ENCODE data around the gene UVSSA.

Gene UVSSA

DNA sequence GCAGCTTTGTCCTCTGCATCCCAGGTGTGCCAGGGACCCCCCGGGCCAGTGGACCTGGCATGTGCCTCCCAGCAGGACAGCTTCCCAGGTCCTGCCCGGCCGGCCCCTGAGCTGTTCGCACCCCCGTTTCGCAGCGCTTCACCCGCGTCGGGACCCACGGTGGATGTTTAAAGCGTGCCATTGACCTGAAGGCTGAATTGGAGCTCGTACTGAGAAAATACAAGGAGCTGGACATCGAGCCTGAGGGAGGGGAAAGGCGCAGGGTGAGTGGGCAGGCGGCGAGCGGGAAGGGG, 7.9 kb downstream of the UVSSA start:
- TF ChIP-seq POLR2AphosphoS5 (IDR thresholded peaks at IDR 0.05; ENCODE audit: borderline replicate concordance, low read depth, low read length): no peak
- Histone ChIP-seq H3K36me3 (ENCODE audit: insufficient read depth, low read length) (no peaks in the 10 kb centered on the region; the same call in 1 of the 2 replicates), H3K9me3 (ENCODE audit: low read depth, low read length) (no peaks in the 10 kb centered on the region), H3K27ac (no peak overlapping the region), H3K4me3 (no peak overlapping the region), H3K9ac (ENCODE audit: insufficient read length) (no peak overlapping the region)
- DNase-seq (ENCODE audit: low read depth, low spot score): no peak

DNA sequence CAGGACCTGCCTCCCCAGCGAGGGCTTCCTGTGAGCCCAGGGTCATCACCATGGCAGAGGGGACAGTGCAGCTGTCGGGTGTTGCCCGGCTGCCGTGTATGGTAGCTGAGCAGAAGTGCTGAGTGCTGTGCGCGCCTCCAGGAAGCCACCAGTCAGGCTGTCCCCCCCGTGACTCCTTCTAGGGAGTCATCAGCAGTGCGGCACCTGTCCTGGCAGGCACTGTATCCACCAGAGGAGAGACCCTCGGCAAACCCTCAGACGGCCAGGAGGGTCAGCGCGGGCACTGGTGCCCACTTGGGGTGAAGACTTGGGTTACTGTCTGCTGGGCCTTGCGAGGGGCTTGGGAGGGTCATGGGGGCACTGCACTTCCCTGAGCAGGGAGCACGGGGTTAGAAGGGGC, 8.4 kb downstream of the UVSSA start:
- DNase-seq (ENCODE audit: low read depth, low spot score): no peak

DNA sequence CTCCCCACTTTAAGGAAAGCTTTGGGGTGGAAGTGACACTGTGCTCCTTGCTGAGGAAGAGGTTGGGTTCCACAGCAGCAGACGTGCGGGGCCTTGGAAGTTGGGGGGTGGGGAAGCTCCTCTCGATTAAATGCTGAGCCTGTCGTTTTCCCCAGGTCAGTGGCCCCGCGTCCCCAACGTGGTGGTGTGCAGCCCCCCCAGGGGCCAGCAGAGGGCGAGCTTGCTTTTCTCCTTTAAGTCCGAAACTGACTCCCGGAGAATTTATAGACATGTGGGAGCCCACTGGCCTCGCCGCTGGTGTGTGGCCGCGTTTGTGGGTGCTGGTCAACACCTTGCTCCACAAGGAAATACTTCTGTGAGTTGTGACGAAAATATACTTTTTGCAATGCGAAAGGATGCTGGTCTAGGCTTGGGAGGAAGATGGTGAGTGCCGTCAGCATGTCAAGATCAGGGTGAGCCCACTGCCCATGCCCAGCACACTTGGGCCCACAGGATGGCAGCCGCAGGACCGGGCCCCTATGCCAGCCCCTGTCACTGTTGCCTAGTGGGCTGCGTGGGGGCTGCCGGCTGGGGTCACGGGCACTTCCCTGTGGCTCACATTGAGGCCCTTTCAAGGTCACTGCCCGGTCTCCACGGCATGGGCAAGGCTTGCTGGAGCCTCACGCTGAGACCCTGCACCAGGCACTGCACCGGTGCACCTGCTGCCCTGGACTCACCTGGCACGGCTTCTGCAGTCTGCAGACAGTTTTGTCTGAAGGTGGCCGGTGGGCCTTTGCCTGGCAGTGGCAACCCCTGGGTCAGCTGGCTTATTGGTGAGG, 9.4 kb downstream of the UVSSA start:
- no peak overlapping the region for H3K9ac ChIP-seq (ENCODE audit: insufficient read length)
- H3K9me3 ChIP-seq (ENCODE audit: low read depth, low read length): no peaks in the 10 kb centered on the region
- H3K27ac ChIP-seq: no peak overlapping the region
- no peaks in the 10 kb centered on the region; the same call in 1 of the 2 replicates for H3K36me3 ChIP-seq (ENCODE audit: insufficient read depth, low read length)
- no peak overlapping the region for H3K4me3 ChIP-seq
- no peak for DNase-seq (ENCODE audit: low read depth, low spot score)
- TF ChIP-seq FOXP2 (optimal IDR thresholded peaks at IDR 0.05; ENCODE audit: control extremely low read depth, extremely low read length, insufficient read depth): no peak
- no peak for TF ChIP-seq EZH2 (IDR thresholded peaks at IDR 0.05)
- no peak for TF ChIP-seq POLR2AphosphoS5 (IDR thresholded peaks at IDR 0.05; ENCODE audit: borderline replicate concordance, low read depth, low read length)

More for the DNA sequence above, 8.4 kb downstream of the UVSSA start:
- no peak for TF ChIP-seq POLR2AphosphoS5 (IDR thresholded peaks at IDR 0.05; ENCODE audit: borderline replicate concordance, low read depth, low read length)
- no peak for TF ChIP-seq FOXP2 (optimal IDR thresholded peaks at IDR 0.05; ENCODE audit: control extremely low read depth, extremely low read length, insufficient read depth)
- no peak for TF ChIP-seq EZH2 (IDR thresholded peaks at IDR 0.05)
- Histone ChIP-seq H3K36me3 (ENCODE audit: insufficient read depth, low read length) (no peaks in the 10 kb centered on the region; the same call in 1 of the 2 replicates), H3K9me3 (ENCODE audit: low read depth, low read length) (no peaks in the 10 kb centered on the region), H3K9ac (ENCODE audit: insufficient read length) (no peak overlapping the region), H3K4me3 (no peak overlapping the region), H3K27ac (no peak overlapping the region)

DNA sequence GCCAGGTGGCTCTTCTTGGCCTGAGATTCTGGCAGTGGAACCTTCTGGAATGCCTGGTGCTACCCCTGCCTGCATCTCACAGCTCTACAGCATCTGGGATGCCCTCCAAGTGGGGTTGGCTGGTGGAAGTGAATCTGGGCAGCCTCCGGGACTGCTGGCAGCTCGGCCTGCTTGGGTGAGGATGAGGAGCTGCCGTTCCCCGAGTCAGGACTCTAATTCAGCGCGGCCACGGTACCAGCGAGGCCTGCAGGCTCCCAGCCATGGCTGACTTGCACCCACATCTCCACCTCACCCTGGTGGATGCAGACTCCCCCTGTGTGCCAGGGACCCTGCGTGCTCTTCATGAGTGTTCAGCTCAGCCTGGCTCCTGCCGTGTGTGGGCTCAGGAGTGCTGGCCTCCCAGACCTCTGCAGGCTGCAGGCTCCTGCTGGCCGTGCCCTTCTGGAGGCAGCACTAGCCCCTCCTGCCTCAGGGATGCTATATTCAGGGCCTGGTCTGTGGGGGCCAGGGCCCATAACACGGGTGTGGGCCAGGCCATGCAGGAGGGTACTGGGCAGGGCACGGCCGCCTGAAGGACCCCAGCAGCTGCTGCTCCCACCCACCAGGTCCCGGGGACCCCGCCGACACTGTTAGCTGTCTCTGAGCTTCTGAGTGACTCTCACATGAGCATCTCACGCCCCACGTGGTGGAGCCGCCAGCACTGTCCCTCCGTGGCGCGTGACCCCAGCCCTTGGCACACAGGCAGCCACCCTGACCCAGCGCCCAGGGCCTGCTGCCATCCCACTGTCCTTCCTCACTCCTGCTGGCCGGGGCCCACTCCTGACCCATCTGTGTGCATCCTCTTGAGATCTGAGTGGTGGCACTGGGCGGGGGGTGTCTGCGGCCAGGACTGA, 10.6 kb downstream of the UVSSA start:
- TF ChIP-seq POLR2AphosphoS5 (IDR thresholded peaks at IDR 0.05; ENCODE audit: borderline replicate concordance, low read depth, low read length): no peak
- no peak for TF ChIP-seq EZH2 (IDR thresholded peaks at IDR 0.05)
- no peak for TF ChIP-seq FOXP2 (optimal IDR thresholded peaks at IDR 0.05; ENCODE audit: control extremely low read depth, extremely low read length, insufficient read depth)
- Histone ChIP-seq H3K9me3 (ENCODE audit: low read depth, low read length) (no peaks in the 10 kb centered on the region), H3K4me3 (no peak overlapping the region), H3K9ac (ENCODE audit: insufficient read length) (no peak overlapping the region), H3K27ac (no peak overlapping the region), H3K36me3 (ENCODE audit: insufficient read depth, low read length) (no peaks in the 10 kb centered on the region; the same call in 1 of the 2 replicates)
- no peak for DNase-seq (ENCODE audit: low read depth, low spot score)

DNA sequence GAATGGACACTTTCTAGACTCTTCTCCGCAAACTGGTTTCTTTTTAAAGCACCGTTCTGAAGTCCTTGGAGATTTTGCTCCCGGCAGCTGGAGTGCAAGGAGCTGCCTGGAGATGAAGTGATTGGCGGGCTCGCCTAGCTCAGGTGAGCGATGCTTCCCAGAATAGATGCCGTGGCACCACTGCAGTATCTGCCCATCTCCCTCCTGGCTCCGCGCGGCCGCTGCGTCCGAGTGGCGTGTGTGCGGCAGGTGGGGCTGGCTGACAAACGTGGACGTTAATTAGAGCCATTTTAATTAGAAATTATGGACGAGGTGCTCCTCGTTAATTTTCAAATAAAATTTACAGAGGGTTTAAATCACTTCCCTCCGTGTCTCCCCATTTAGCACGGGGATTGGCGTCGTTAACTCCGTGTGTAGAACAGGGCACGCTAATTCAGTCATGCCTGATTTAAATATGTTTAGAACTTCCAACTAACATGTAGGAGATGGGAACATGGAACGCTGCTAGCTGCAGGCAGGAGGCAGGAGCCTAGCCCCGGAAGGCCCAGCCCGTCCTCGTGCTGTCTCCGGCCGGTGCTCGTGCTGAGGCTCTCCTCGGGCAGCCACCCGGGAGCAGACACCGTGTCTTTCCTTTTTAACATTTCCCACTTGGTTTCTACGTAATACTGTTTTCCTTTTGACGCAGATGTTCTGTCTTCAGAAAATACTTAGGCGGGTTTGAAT, 11.6 kb downstream of the UVSSA start:
- Histone ChIP-seq H3K36me3 (ENCODE audit: insufficient read depth, low read length) (no peaks in the 10 kb centered on the region), H3K27ac (no peak overlapping the region), H3K9me3 (ENCODE audit: low read depth, low read length) (no peaks in the 10 kb centered on the region), H3K9ac (ENCODE audit: insufficient read length) (no peak overlapping the region), H3K4me3 (no peak overlapping the region)
- TF ChIP-seq FOXP2 (optimal IDR thresholded peaks at IDR 0.05; ENCODE audit: control extremely low read depth, extremely low read length, insufficient read depth) (no peak), EZH2 (IDR thresholded peaks at IDR 0.05) (no peak), POLR2AphosphoS5 (IDR thresholded peaks at IDR 0.05; ENCODE audit: borderline replicate concordance, low read depth, low read length) (no peak)
- DNase-seq (ENCODE audit: low read depth, low spot score): no peak

DNA sequence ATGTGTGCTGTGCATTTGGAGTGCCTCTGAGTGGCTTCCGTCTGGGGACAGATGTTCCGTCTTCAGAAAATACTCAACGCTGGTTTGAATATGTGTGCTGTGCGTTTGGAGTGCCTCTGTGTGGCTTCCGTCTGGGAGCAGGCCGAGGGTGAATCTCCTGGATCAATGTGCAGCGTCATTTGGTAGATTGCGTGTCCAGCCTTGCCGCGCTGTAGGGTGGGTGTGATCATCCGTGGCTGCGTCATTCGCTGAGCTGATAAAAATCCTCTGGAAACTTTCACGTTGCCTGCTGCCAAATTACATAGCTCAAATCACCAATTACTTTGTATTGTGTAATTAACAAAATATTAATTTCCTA, 12.1 kb downstream of the UVSSA start:
- TF ChIP-seq FOXP2 (optimal IDR thresholded peaks at IDR 0.05; ENCODE audit: control extremely low read depth, extremely low read length, insufficient read depth): no peak
- TF ChIP-seq POLR2AphosphoS5 (IDR thresholded peaks at IDR 0.05; ENCODE audit: borderline replicate concordance, low read depth, low read length): no peak
- no peak for TF ChIP-seq EZH2 (IDR thresholded peaks at IDR 0.05)
- no peaks in the 10 kb centered on the region for H3K9me3 ChIP-seq (ENCODE audit: low read depth, low read length)
- H3K4me3 ChIP-seq: no peak overlapping the region
- H3K36me3 ChIP-seq (ENCODE audit: insufficient read depth, low read length): no peaks in the 10 kb centered on the region
- no peak overlapping the region for H3K27ac ChIP-seq
- H3K9ac ChIP-seq (ENCODE audit: insufficient read length): no peak overlapping the region
- DNase-seq (ENCODE audit: low read depth, low spot score): no peak

DNA sequence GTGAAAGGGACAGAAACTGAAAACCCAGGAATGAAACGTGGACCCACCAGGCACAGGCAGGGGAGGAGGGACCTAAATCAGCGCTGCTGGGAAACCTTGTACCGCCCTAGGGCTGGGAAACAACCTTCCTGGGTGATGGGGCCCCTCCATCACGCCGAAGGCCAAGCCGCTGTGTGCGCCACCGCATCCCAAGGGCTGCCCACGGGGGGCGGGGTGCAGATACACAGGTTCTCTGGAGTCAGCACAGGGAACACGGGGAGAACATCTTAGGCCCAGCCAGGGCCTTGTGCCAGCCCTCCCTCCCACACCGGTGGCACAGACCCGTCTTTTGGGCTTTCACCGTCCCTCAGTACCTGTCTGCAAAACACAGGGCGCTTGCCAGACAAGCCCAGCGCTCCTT, 13.0 kb downstream of the UVSSA start:
- H3K9ac ChIP-seq (ENCODE audit: insufficient read length): no peak overlapping the region
- no peak overlapping the region for H3K27ac ChIP-seq
- no peak for TF ChIP-seq FOXP2 (optimal IDR thresholded peaks at IDR 0.05; ENCODE audit: control extremely low read depth, extremely low read length, insufficient read depth)
- TF ChIP-seq POLR2AphosphoS5 (IDR thresholded peaks at IDR 0.05; ENCODE audit: borderline replicate concordance, low read depth, low read length): no peak
- no peak for TF ChIP-seq EZH2 (IDR thresholded peaks at IDR 0.05)
- DNase-seq (ENCODE audit: low read depth, low spot score): no peak
- H3K36me3 ChIP-seq (ENCODE audit: insufficient read depth, low read length): no peaks in the 10 kb centered on the region
- H3K4me3 ChIP-seq: no peak overlapping the region
- H3K9me3 ChIP-seq (ENCODE audit: low read depth, low read length): no peaks in the 10 kb centered on the region
